DND-41 (cell line): ENCODE data around the gene MYL2.

ENCODE experiments used
- ATAC-seq: fragments of 200-7000 bp; cut with Tn5 transposase; 3 replicates; pipeline ENCODE4 v1.9.1; 2021; ENCODE audit warnings: low read depth; ENCODE audit not compliant: insufficient read depth
- DNase-seq: peaks from one replicate; pipeline ENCODE4 v3.0.0-alpha.2; 2020
- H2AFZ ChIP-seq: 2 replicates; pipeline ENCODE4 v1.6.0; 2012; ENCODE audit warnings: low read depth, low read length
- H3K27ac ChIP-seq: 2 replicates; pipeline ENCODE4 v1.5.1; 2012; ENCODE audit warnings: low read length, inconsistent platforms
- H3K27me3 ChIP-seq: fragments of 200-600 bp; sonication (generic); 2 replicates; pipeline ENCODE4 v1.6.0; 2012; ENCODE audit warnings: low read length, mild to moderate bottlenecking, inconsistent platforms; ENCODE audit not compliant: insufficient read depth, poor library complexity
- H3K36me3 ChIP-seq: 2 replicates; pipeline ENCODE4 v1.5.1; 2012; ENCODE audit warnings: low read length, inconsistent platforms; ENCODE audit not compliant: insufficient read depth
- H3K4me1 ChIP-seq: 2 replicates; pipeline ENCODE4 v1.5.1; 2012; ENCODE audit warnings: mild to moderate bottlenecking, low read length; ENCODE audit not compliant: insufficient read depth
- H3K4me2 ChIP-seq: 2 replicates; pipeline ENCODE4 v1.6.0; 2012; ENCODE audit warnings: mild to moderate bottlenecking, moderate library complexity, low read length, inconsistent platforms; ENCODE audit not compliant: insufficient read depth
- H3K4me3 ChIP-seq, 2 experiments: fragments of 200-600 bp in 1 of 2; shearing (Covaris generic) in 1 of 2; 2 replicates each; pipeline ENCODE4 v1.5.1; 2012 to 2016; ENCODE audit warnings: inconsistent platforms in 2 of 2, low read length in 2 of 2, mild to moderate bottlenecking in 2 of 2, low read depth in 1 of 2, moderate library complexity in 1 of 2
- H3K79me2 ChIP-seq: 2 replicates; pipeline ENCODE4 v1.6.0; 2012; ENCODE audit warnings: low read length, inconsistent platforms; ENCODE audit not compliant: insufficient read depth
- H3K9ac ChIP-seq: 2 replicates; pipeline ENCODE4 v1.6.0; 2012; ENCODE audit warnings: low read depth, mild to moderate bottlenecking, inconsistent platforms, low read length, moderate library complexity
- H3K9me3 ChIP-seq: 2 replicates; pipeline ENCODE4 v1.5.1; 2012; ENCODE audit warnings: low read length, moderate library complexity, mild to moderate bottlenecking, inconsistent platforms; ENCODE audit not compliant: insufficient read depth, severe bottlenecking
- H4K20me1 ChIP-seq: 2 replicates; pipeline ENCODE4 v1.6.0; 2012; ENCODE audit warnings: low read length; ENCODE audit not compliant: insufficient read depth
- EZH2 ChIP-seq: IDR thresholded peaks from 3 replicates; pipeline ENCODE4 v1.6.1; 2012; ENCODE audit warnings: borderline replicate concordance, low read depth, mild to moderate bottlenecking, moderate library complexity, low read length, inconsistent platforms; ENCODE audit not compliant: severe bottlenecking
- TF ChIP-seq, protein P1 (sequence below): IDR thresholded peaks from 2 replicates; pipeline ENCODE4 v1.5.1; 2012; ENCODE audit warnings: borderline replicate concordance, low read length, moderate library complexity, mild to moderate bottlenecking; ENCODE audit not compliant: poor library complexity, severe bottlenecking; ENCODE audit errors: extremely low read depth

The MYL2 gene, protein sequence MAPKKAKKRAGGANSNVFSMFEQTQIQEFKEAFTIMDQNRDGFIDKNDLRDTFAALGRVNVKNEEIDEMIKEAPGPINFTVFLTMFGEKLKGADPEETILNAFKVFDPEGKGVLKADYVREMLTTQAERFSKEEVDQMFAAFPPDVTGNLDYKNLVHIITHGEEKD

GRCh38 chr12:110920324-110920910, at the start of gene MYL2:
TSS of gene MYL2 (minus strand) at chr12:110920579. CDS start at chr12:110920529, 50 bp downstream.
- H3K27me3 ChIP-seq, result peaks cover 4% of the 10 kb centered on the region
- TF ChIP-seq, protein P1, sequence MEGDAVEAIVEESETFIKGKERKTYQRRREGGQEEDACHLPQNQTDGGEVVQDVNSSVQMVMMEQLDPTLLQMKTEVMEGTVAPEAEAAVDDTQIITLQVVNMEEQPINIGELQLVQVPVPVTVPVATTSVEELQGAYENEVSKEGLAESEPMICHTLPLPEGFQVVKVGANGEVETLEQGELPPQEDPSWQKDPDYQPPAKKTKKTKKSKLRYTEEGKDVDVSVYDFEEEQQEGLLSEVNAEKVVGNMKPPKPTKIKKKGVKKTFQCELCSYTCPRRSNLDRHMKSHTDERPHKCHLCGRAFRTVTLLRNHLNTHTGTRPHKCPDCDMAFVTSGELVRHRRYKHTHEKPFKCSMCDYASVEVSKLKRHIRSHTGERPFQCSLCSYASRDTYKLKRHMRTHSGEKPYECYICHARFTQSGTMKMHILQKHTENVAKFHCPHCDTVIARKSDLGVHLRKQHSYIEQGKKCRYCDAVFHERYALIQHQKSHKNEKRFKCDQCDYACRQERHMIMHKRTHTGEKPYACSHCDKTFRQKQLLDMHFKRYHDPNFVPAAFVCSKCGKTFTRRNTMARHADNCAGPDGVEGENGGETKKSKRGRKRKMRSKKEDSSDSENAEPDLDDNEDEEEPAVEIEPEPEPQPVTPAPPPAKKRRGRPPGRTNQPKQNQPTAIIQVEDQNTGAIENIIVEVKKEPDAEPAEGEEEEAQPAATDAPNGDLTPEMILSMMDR, result no peak
- TF ChIP-seq EZH2, result no peak
- no peaks in the 10 kb centered on the region for H3K36me3 ChIP-seq
- no peaks in the 10 kb centered on the region for H3K9me3 ChIP-seq
- H2AFZ ChIP-seq, result no peak within 1 kb of the TSS
- H3K4me2 ChIP-seq, result no peak within 1 kb of the TSS
- DNase-seq, result no peak
- H3K4me1 ChIP-seq, result no peaks in the 10 kb centered on the region
- no peaks in the 10 kb centered on the region for H3K79me2 ChIP-seq
- no peak for ATAC-seq
- no peak within 1 kb of the TSS for H3K4me3 ChIP-seq
- H3K27ac ChIP-seq, result no peak within 1 kb of the TSS
- peaks cover 2% of the 10 kb centered on the region; the same call in 1 of the 2 replicates for H4K20me1 ChIP-seq
- no peak within 1 kb of the TSS for H3K9ac ChIP-seq

GRCh38 chr12:110966081-110966760, 45.8 kb upstream of the MYL2 start:
- no peak for DNase-seq
- no peaks in the 10 kb centered on the region for H4K20me1 ChIP-seq
- ATAC-seq, result no peak

GRCh38 chr12:110965574-110965973, 45.2 kb upstream of the MYL2 start:
- Histone ChIP-seq H3K79me2 (no peaks in the 10 kb centered on the region), H3K27ac (no peak overlapping the region), H3K27me3 (peaks cover 4% of the 10 kb centered on the region), H3K4me2 (no peak overlapping the region), H3K4me1 (no peaks in the 10 kb centered on the region), H3K9ac (no peak overlapping the region), H3K9me3 (no peaks in the 10 kb centered on the region), H3K4me3 (no peak overlapping the region), H3K36me3 (no peaks in the 10 kb centered on the region), H2AFZ (no peak overlapping the region), H4K20me1 (no peaks in the 10 kb centered on the region)
- ATAC-seq (no peak), DNase-seq (no peak)
- TF ChIP-seq, protein P1, result no peak
- no peak for TF ChIP-seq EZH2

More at GRCh38 chr12:110966081-110966760, 45.8 kb upstream of the MYL2 start:
- no peaks in the 10 kb centered on the region for H3K9me3 ChIP-seq
- H3K4me3 ChIP-seq, result no peak overlapping the region
- H2AFZ ChIP-seq, result no peak overlapping the region
- peaks cover 4% of the 10 kb centered on the region for H3K27me3 ChIP-seq
- H3K27ac ChIP-seq, result no peak overlapping the region
- no peak overlapping the region for H3K4me2 ChIP-seq
- H3K4me1 ChIP-seq, result no peaks in the 10 kb centered on the region
- TF ChIP-seq, protein P1, result no peak
- TF ChIP-seq EZH2, result no peak
- no peaks in the 10 kb centered on the region for H3K79me2 ChIP-seq
- no peaks in the 10 kb centered on the region for H3K36me3 ChIP-seq
- H3K9ac ChIP-seq, result no peak overlapping the region
